ENCODE results near the gene GLIPR2.

GLIPR2 gene

GRCh38 chr9:36136894-36137391, 410 bp downstream of the GLIPR2 start:
- Histone ChIP-seq H3K9me3 (ENCODE audit: control insufficient read depth, low read length) (no peaks in the 10 kb centered on the region), H3K36me3 (ENCODE audit: control insufficient read depth, insufficient read depth, low read length) (peaks cover 1% of the 10 kb centered on the region), H3K27ac (ENCODE audit: low read depth, low read length, severe bottlenecking) (no peak overlapping the region), H3K4me1 (ENCODE audit: control insufficient read depth, insufficient read depth, low read length, poor library complexity, severe bottlenecking) (no peaks in the 10 kb centered on the region), H3K4me3 (ENCODE audit: extremely low read depth, insufficient read depth, low read length, poor library complexity, severe bottlenecking) (peak overlapping the region; percentile 72)
- WGBS, 2 experiments (ENCODE audit: insufficient coverage in 2 of 2) = 1 to 2% methylated on average over 30 to 39 of the region's 40 CpGs

- Histone ChIP-seq H3K4me1 (ENCODE audit: control insufficient read depth, insufficient read depth, low read length, poor library complexity, severe bottlenecking) (no peaks in the 10 kb centered on the region), H3K4me3 (ENCODE audit: extremely low read depth, insufficient read depth, low read length, poor library complexity, severe bottlenecking) (peak overlapping the region; percentile 72), H3K27ac (ENCODE audit: low read depth, low read length, severe bottlenecking) (no peak overlapping the region), H3K36me3 (ENCODE audit: control insufficient read depth, insufficient read depth, low read length) (peaks cover 7% of the 10 kb centered on the region), H3K9me3 (ENCODE audit: control insufficient read depth, low read length) (no peaks in the 10 kb centered on the region)
- WGBS, 2 experiments (ENCODE audit: insufficient coverage in 2 of 2) = 43 to 50% methylated on average over 12 of the region's 12 CpGs
These were observed 965 bp downstream of the GLIPR2 start for GRCh38 chr9:36137392-36138004.

- no peaks in the 10 kb centered on the region for H3K4me1 ChIP-seq (ENCODE audit: control insufficient read depth, insufficient read depth, low read length, poor library complexity, severe bottlenecking)
- WGBS, 2 experiments (ENCODE audit: insufficient coverage in 2 of 2) = 94 to 98% methylated on average over 8 to 9 of the region's 10 CpGs
- H3K4me3 ChIP-seq (ENCODE audit: extremely low read depth, insufficient read depth, low read length, poor library complexity, severe bottlenecking) = no peak overlapping the region
These were observed 2.0 kb downstream of the GLIPR2 start for GRCh38 chr9:36138496-36138895.

GRCh38 chr9:36138901-36139300, 2.4 kb downstream of the GLIPR2 start:
- H3K4me1 ChIP-seq (ENCODE audit: control insufficient read depth, insufficient read depth, low read length, poor library complexity, severe bottlenecking) = no peaks in the 10 kb centered on the region
- no peak overlapping the region for H3K4me3 ChIP-seq (ENCODE audit: extremely low read depth, insufficient read depth, low read length, poor library complexity, severe bottlenecking)
- WGBS, 2 experiments (ENCODE audit: insufficient coverage in 2 of 2) = 95 to 100% methylated on average over 4 to 5 of the region's 5 CpGs
- no peaks in the 10 kb centered on the region for H3K9me3 ChIP-seq (ENCODE audit: control insufficient read depth, low read length)
- peaks cover 21% of the 10 kb centered on the region for H3K36me3 ChIP-seq (ENCODE audit: control insufficient read depth, insufficient read depth, low read length)
- H3K27ac ChIP-seq (ENCODE audit: low read depth, low read length, severe bottlenecking) = no peak overlapping the region

More at GRCh38 chr9:36138496-36138895, 2.0 kb downstream of the GLIPR2 start:
- peaks cover 17% of the 10 kb centered on the region for H3K36me3 ChIP-seq (ENCODE audit: control insufficient read depth, insufficient read depth, low read length)
- no peaks in the 10 kb centered on the region for H3K9me3 ChIP-seq (ENCODE audit: control insufficient read depth, low read length)
- H3K27ac ChIP-seq (ENCODE audit: low read depth, low read length, severe bottlenecking) = no peak overlapping the region

GRCh38 chr9:36140086-36141084, 3.9 kb downstream of the GLIPR2 start:
- 85 to 92% methylated on average over 3 to 9 of the region's 11 CpGs for WGBS, 2 experiments (ENCODE audit: insufficient coverage in 2 of 2)
- H3K36me3 ChIP-seq (ENCODE audit: control insufficient read depth, insufficient read depth, low read length) = peaks cover 36% of the 10 kb centered on the region
- H3K4me1 ChIP-seq (ENCODE audit: control insufficient read depth, insufficient read depth, low read length, poor library complexity, severe bottlenecking) = no peaks in the 10 kb centered on the region
- no peaks in the 10 kb centered on the region for H3K9me3 ChIP-seq (ENCODE audit: control insufficient read depth, low read length)
- no peak overlapping the region for H3K4me3 ChIP-seq (ENCODE audit: extremely low read depth, insufficient read depth, low read length, poor library complexity, severe bottlenecking)
- no peak overlapping the region for H3K27ac ChIP-seq (ENCODE audit: low read depth, low read length, severe bottlenecking)

GRCh38 chr9:36141288-36141687, 4.8 kb downstream of the GLIPR2 start:
- H3K4me3 ChIP-seq (ENCODE audit: extremely low read depth, insufficient read depth, low read length, poor library complexity, severe bottlenecking) = no peak overlapping the region
- no peak overlapping the region for H3K27ac ChIP-seq (ENCODE audit: low read depth, low read length, severe bottlenecking)
- H3K4me1 ChIP-seq (ENCODE audit: control insufficient read depth, insufficient read depth, low read length, poor library complexity, severe bottlenecking) = no peaks in the 10 kb centered on the region
- 68 to 70% methylated on average over 3 to 4 of the region's 4 CpGs for WGBS, 2 experiments (ENCODE audit: insufficient coverage in 2 of 2)
- H3K36me3 ChIP-seq (ENCODE audit: control insufficient read depth, insufficient read depth, low read length) = peaks cover 44% of the 10 kb centered on the region
- H3K9me3 ChIP-seq (ENCODE audit: control insufficient read depth, low read length) = peaks cover 6% of the 10 kb centered on the region

GRCh38 chr9:36141761-36142160, 5.2 kb downstream of the GLIPR2 start:
- WGBS, 2 experiments (ENCODE audit: insufficient coverage in 2 of 2) = 94 to 96% methylated on average over 6 to 7 of the region's 7 CpGs
- Histone ChIP-seq H3K27ac (ENCODE audit: low read depth, low read length, severe bottlenecking) (no peak overlapping the region), H3K4me1 (ENCODE audit: control insufficient read depth, insufficient read depth, low read length, poor library complexity, severe bottlenecking) (no peaks in the 10 kb centered on the region), H3K36me3 (ENCODE audit: control insufficient read depth, insufficient read depth, low read length) (peaks cover 49% of the 10 kb centered on the region), H3K9me3 (ENCODE audit: control insufficient read depth, low read length) (peaks cover 8% of the 10 kb centered on the region), H3K4me3 (ENCODE audit: extremely low read depth, insufficient read depth, low read length, poor library complexity, severe bottlenecking) (no peak overlapping the region)

GRCh38 chr9:36142510-36143244, 6.1 kb downstream of the GLIPR2 start:
- Histone ChIP-seq H3K27ac (ENCODE audit: low read depth, low read length, severe bottlenecking) (no peak overlapping the region), H3K9me3 (ENCODE audit: control insufficient read depth, low read length) (peaks cover 8% of the 10 kb centered on the region), H3K36me3 (ENCODE audit: control insufficient read depth, insufficient read depth, low read length) (peaks cover 58% of the 10 kb centered on the region), H3K4me3 (ENCODE audit: extremely low read depth, insufficient read depth, low read length, poor library complexity, severe bottlenecking) (no peak overlapping the region), H3K4me1 (ENCODE audit: control insufficient read depth, insufficient read depth, low read length, poor library complexity, severe bottlenecking) (no peaks in the 10 kb centered on the region)
- WGBS, 2 experiments (ENCODE audit: insufficient coverage in 2 of 2) = 89 to 97% methylated on average over 9 of the region's 12 CpGs

- peaks cover 60% of the 10 kb centered on the region for H3K36me3 ChIP-seq (ENCODE audit: control insufficient read depth, insufficient read depth, low read length)
- H3K4me3 ChIP-seq (ENCODE audit: extremely low read depth, insufficient read depth, low read length, poor library complexity, severe bottlenecking) = no peak overlapping the region
- no peak overlapping the region for H3K27ac ChIP-seq (ENCODE audit: low read depth, low read length, severe bottlenecking)
- 92 to 96% methylated on average over 12 to 13 of the region's 13 CpGs for WGBS, 2 experiments (ENCODE audit: insufficient coverage in 2 of 2)
- H3K9me3 ChIP-seq (ENCODE audit: control insufficient read depth, low read length) = peaks cover 8% of the 10 kb centered on the region
- peaks cover 2% of the 10 kb centered on the region for H3K4me1 ChIP-seq (ENCODE audit: control insufficient read depth, insufficient read depth, low read length, poor library complexity, severe bottlenecking)
These were observed 6.7 kb downstream of the GLIPR2 start for GRCh38 chr9:36143245-36143641.
